ENCODE measurements around the gene TRAM2.

Gene TRAM2

GRCh38 chr6:52509281-52510212, 67.3 kb downstream of the TRAM2 start:
- no peak for TF ChIP-seq CTCF (IDR thresholded peaks at IDR 0.05)
- Histone ChIP-seq H3K4me3 (no peak overlapping the region), H3K27me3 (no peaks in the 10 kb centered on the region), H3K4me1 (peaks cover 2 to 80% (median 52%) of the 10 kb centered on the region in 4 donors), H3K27ac (peak overlapping the region; percentile 46 to 83), H3K9me3 (no peaks in the 10 kb centered on the region), H3K36me3 (peaks cover 45 to 55% (median 50%) of the 10 kb centered on the region in 3 donors)
- DNase-seq: no peak
- intact Hi-C loops (cut with DNase I; ENCODE audit: low total_unique reads): loop anchor here (5.0 to 10.0 kb wide), 2 partner anchors 63 to 155 kb away; no protein-coding TSS in a partner anchor

GRCh38 chr6:52508261-52508739, 68.6 kb downstream of the TRAM2 start:
- H3K4me3 ChIP-seq: no peak overlapping the region
- H3K36me3 ChIP-seq: peaks cover 45 to 49% (median 45%) of the 10 kb centered on the region in 3 donors
- no peaks in the 10 kb centered on the region for H3K27me3 ChIP-seq
- H3K4me1 ChIP-seq: peaks cover 4 to 80% (median 60%) of the 10 kb centered on the region in 4 donors
- H3K27ac ChIP-seq: peak overlapping the region; percentile 20 to 46
- intact Hi-C loops (cut with DNase I; ENCODE audit: low total_unique reads): loop anchor here (5.0 to 10.0 kb wide), 2 partner anchors 64 to 157 kb away; no protein-coding TSS in a partner anchor
- TF ChIP-seq CTCF (IDR thresholded peaks at IDR 0.05): no peak
- no peak for DNase-seq
- H3K9me3 ChIP-seq: no peaks in the 10 kb centered on the region

- no peak for DNase-seq
- H3K9me3 ChIP-seq: no peaks in the 10 kb centered on the region
- intact Hi-C loops (cut with DNase I; ENCODE audit: low total_unique reads): loop anchor here (5.0 to 10.0 kb wide), 2 partner anchors 65 to 157 kb away; no protein-coding TSS in a partner anchor
- TF ChIP-seq CTCF (IDR thresholded peaks at IDR 0.05): no peak
- H3K36me3 ChIP-seq: peaks cover 45 to 55% (median 49%) of the 10 kb centered on the region in 3 donors
- H3K4me3 ChIP-seq: no peak overlapping the region
- peak overlapping the region; percentile 20 to 46 for H3K27ac ChIP-seq
- H3K27me3 ChIP-seq: no peaks in the 10 kb centered on the region
- peaks cover 4 to 77% (median 59%) of the 10 kb centered on the region in 4 donors for H3K4me1 ChIP-seq
Observed at GRCh38 chr6:52507557-52508260, 69.2 kb downstream of the TRAM2 start.

GRCh38 chr6:52506476-52506875, 70.4 kb downstream of the TRAM2 start:
- no peak for DNase-seq
- Histone ChIP-seq H3K9me3 (no peaks in the 10 kb centered on the region), H3K4me1 (peaks cover 4 to 64% (median 46%) of the 10 kb centered on the region in 4 donors), H3K27ac (peak overlapping the region in 1 of 2 donors; percentile 84), H3K4me3 (no peak overlapping the region), H3K27me3 (no peaks in the 10 kb centered on the region), H3K36me3 (peaks cover 56 to 65% (median 58%) of the 10 kb centered on the region in 3 donors)
- TF ChIP-seq CTCF (IDR thresholded peaks at IDR 0.05): no peak
- intact Hi-C loops (cut with DNase I; ENCODE audit: low total_unique reads): loop anchor here (5.0 to 10.0 kb wide), 2 partner anchors 66 to 158 kb away; no protein-coding TSS in a partner anchor

- TF ChIP-seq CTCF (IDR thresholded peaks at IDR 0.05): no peak
- Histone ChIP-seq H3K4me1 (peaks cover 4 to 62% (median 45%) of the 10 kb centered on the region in 4 donors), H3K27me3 (no peaks in the 10 kb centered on the region), H3K36me3 (peaks cover 56 to 65% (median 58%) of the 10 kb centered on the region in 3 donors), H3K4me3 (no peak overlapping the region), H3K9me3 (no peaks in the 10 kb centered on the region), H3K27ac (peak overlapping the region; percentile 68 to 84)
- DNase-seq: no peak
- intact Hi-C loops (cut with DNase I; ENCODE audit: low total_unique reads): loop anchor here (5.0 to 10.0 kb wide), 2 partner anchors 66 to 159 kb away; no protein-coding TSS in a partner anchor
Observed at GRCh38 chr6:52505726-52506409, 71.0 kb downstream of the TRAM2 start.

Measured in tibial artery (tissue), 4 donors.